NCI-H1092 treated with DMSO at 0.1 percent for 48 hours (cell line): ENCODE measurements around the gene PPP1R9B.

Source experiments
- DNase-seq: peaks from one replicate; lab custom pipeline; 2025; lab: John Stamatoyannopoulos, UW

Gene PPP1R9B

GRCh38 chr17:50173335-50173941 is 23.0 kb upstream of the PPP1R9B start:
- no peak for DNase-seq

GRCh38 chr17:50172936-50173334 is 22.5 kb upstream of the PPP1R9B start:
- no peak for DNase-seq

GRCh38 chr17:50172130-50172529 is 21.7 kb upstream of the PPP1R9B start:
- DNase-seq: no peak

GRCh38 chr17:50171371-50172071 is 21.0 kb upstream of the PPP1R9B start:
- no peak for DNase-seq

- DNase-seq: no peak
These were observed 20.3 kb upstream of the PPP1R9B start for GRCh38 chr17:50170662-50171370.

- no peak for DNase-seq
These were observed 19.5 kb upstream of the PPP1R9B start for GRCh38 chr17:50169881-50170459.

- DNase-seq: peak; percentile 35
These were observed 18.8 kb upstream of the PPP1R9B start for GRCh38 chr17:50169121-50169764.

- no peak for DNase-seq
These were observed 17.8 kb upstream of the PPP1R9B start for GRCh38 chr17:50168319-50168718.

- DNase-seq: no peak
These were observed 16.9 kb upstream of the PPP1R9B start for GRCh38 chr17:50167371-50167770.

GRCh38 chr17:50166518-50167181 is 16.2 kb upstream of the PPP1R9B start:
- DNase-seq: no peak

- DNase-seq: no peak
These were observed 15.5 kb upstream of the PPP1R9B start, which contains the start of gene SGCA for GRCh38 chr17:50165867-50166517. TSS of gene SGCA (plus strand) at chr17:50166005. CDS start at chr17:50166041, 36 bp downstream.

- DNase-seq: no peak
These were observed 15.0 kb upstream of the PPP1R9B start for GRCh38 chr17:50165466-50165865.

- DNase-seq: no peak
These were observed 14.6 kb upstream of the PPP1R9B start for GRCh38 chr17:50165066-50165465.

- DNase-seq: no peak
These were observed 14.2 kb upstream of the PPP1R9B start for GRCh38 chr17:50164697-50164988.

- no peak for DNase-seq
These were observed 13.6 kb upstream of the PPP1R9B start for GRCh38 chr17:50163843-50164696.

GRCh38 chr17:50162466-50163254 is 12.2 kb upstream of the PPP1R9B start:
- DNase-seq: no peak

- no peak for DNase-seq
These were observed 11.4 kb upstream of the PPP1R9B start for GRCh38 chr17:50161911-50162288.

- peak; percentile 86 for DNase-seq
These were observed 10.8 kb upstream of the PPP1R9B start for GRCh38 chr17:50161023-50161910.

GRCh38 chr17:50157891-50158290 is 7.4 kb upstream of the PPP1R9B start:
- DNase-seq: no peak
